Gastrocnemius medialis (tissue), 4 donors: ENCODE data around the gene MMP24OS.

Experiments
- POLR2A ChIP-seq, 2 donors: fragments of 450-650 bp; IDR thresholded peaks; one replicate each; pipeline ENCODE4 v1.6.1; 2017; ENCODE audit warnings: antibody characterized with exemption in 2 of 2, mild to moderate bottlenecking in 2 of 2, moderate library complexity in 2 of 2
- TF ChIP-seq, protein P1 (sequence below), 5 experiments: fragments of 450-650 bp in 3 of 5; fragments of 200-600 bp in 2 of 5; sonication (generic) in 2 of 5; IDR thresholded peaks in 4 of 5; conservative IDR thresholded peaks in 1 of 5; 1 replicate in 4 of 5; 2 replicates in 1 of 5; pipeline ENCODE4 v1.5.1; 2016 to 2019; ENCODE audit warnings: antibody characterized with exemption in 5 of 5, mild to moderate bottlenecking in 3 of 5, moderate library complexity in 3 of 5

DNA sequence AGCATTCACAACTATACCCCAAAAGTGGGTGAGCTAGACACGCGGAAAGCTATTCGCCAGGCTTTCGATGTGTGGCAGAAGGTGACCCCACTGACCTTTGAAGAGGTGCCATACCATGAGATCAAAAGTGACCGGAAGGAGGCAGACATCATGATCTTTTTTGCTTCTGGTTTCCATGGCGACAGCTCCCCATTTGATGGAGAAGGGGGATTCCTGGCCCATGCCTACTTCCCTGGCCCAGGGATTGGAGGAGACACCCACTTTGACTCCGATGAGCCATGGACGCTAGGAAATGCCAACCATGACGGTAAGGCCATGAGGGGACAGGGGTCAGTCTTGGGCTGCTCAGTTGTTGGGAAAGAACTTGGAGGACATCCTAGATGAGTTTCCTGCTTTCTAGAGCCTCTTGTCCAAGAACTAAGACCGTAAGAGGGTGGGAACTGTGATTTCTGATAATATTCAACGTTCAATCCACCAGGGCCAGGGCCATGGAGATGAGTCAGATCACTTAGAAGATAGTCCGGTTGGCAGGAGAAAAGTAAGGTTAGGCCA lies 23.4 kb downstream of the MMP24OS start:
- TF ChIP-seq POLR2A (IDR thresholded peaks at IDR 0.05), result no peak
- TF ChIP-seq, protein P1, sequence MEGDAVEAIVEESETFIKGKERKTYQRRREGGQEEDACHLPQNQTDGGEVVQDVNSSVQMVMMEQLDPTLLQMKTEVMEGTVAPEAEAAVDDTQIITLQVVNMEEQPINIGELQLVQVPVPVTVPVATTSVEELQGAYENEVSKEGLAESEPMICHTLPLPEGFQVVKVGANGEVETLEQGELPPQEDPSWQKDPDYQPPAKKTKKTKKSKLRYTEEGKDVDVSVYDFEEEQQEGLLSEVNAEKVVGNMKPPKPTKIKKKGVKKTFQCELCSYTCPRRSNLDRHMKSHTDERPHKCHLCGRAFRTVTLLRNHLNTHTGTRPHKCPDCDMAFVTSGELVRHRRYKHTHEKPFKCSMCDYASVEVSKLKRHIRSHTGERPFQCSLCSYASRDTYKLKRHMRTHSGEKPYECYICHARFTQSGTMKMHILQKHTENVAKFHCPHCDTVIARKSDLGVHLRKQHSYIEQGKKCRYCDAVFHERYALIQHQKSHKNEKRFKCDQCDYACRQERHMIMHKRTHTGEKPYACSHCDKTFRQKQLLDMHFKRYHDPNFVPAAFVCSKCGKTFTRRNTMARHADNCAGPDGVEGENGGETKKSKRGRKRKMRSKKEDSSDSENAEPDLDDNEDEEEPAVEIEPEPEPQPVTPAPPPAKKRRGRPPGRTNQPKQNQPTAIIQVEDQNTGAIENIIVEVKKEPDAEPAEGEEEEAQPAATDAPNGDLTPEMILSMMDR (IDR thresholded peaks at IDR 0.05 in 4 of 5, conservative IDR thresholded peaks at IDR 0.05 in 1 of 5), result no peak
